Fibroblast of mammary gland (primary cell): ENCODE measurements around the gene SUMO3.

Source experiments
- DNase-seq: peaks from one replicate; pipeline ENCODE4 v3.0.0-alpha.2; 2010; ENCODE audit warnings: low read depth
- H3K4me3 ChIP-seq: 2 replicates; pipeline ENCODE4 v1.5.1; 2011; ENCODE audit warnings: low read depth, mild to moderate bottlenecking, low read length, moderate library complexity; ENCODE audit not compliant: control insufficient read depth
- TF ChIP-seq, protein P1 (sequence below): conservative IDR thresholded peaks from 2 replicates; pipeline ENCODE4 v1.5.1; 2011; ENCODE audit warnings: low read depth, low read length, inconsistent platforms; ENCODE audit not compliant: control insufficient read depth, insufficient read depth

SUMO3 gene

DNA sequence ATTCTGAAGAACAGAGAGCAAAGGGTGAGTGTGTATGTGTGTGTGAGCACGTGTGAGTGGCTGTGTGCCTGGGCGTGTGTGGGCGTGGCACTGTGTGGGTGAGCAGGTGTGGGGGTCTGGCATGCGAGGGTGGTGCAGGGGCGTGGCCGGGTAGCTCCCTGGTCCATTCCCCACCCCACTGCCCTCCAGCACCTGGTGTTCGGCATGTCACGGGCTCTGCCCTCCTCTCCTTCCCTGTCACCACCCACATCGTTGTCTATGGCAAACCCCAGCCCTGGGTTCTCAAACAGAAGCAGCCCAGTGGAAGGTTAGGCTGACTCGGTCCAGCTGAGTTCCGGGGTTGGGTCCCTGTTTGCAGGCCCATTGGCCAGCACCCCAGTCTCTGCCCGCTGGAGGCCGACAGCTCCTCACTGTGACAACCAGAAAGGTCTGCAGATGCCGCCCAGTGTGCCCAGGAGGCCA, 56.1 kb downstream of the SUMO3 start:
- H3K4me3 ChIP-seq, result no peak overlapping the region
- DNase-seq, result no peak
- TF ChIP-seq, protein P1, sequence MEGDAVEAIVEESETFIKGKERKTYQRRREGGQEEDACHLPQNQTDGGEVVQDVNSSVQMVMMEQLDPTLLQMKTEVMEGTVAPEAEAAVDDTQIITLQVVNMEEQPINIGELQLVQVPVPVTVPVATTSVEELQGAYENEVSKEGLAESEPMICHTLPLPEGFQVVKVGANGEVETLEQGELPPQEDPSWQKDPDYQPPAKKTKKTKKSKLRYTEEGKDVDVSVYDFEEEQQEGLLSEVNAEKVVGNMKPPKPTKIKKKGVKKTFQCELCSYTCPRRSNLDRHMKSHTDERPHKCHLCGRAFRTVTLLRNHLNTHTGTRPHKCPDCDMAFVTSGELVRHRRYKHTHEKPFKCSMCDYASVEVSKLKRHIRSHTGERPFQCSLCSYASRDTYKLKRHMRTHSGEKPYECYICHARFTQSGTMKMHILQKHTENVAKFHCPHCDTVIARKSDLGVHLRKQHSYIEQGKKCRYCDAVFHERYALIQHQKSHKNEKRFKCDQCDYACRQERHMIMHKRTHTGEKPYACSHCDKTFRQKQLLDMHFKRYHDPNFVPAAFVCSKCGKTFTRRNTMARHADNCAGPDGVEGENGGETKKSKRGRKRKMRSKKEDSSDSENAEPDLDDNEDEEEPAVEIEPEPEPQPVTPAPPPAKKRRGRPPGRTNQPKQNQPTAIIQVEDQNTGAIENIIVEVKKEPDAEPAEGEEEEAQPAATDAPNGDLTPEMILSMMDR, result no peak

DNA sequence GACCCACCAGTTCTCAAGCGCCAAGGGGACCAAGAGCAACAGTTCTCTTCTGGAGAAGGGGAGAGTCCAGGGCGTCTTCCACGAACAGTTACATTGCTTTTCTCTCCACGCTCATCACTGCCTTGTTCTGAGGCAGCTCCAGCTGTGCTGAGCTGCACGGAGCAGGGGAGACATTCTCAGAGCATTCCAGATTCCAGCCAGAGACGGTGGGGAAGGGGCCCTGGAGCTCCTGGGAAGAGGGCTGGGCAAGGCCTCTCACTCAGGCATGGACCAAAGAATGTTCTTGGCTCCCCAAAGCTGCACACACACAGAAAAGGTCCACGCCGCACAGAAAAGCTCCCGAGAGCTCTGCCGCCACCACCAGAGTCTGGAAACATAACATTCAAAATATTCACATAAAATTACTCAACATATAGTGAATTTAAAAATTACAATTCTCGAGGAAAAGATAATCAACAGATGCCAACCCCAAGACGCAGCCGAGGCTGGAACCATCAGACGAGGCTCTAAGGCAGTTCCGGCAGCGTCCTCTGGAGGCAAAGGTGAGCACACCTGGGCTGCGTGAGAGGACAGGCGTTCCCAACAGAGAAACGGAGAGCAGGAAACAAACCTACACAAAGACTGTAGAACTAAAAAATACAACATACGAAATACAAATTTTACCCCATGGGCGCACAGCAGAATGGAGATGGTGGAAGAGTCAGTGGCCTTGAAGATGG, 56.7 kb downstream of the SUMO3 start:
- no peak for DNase-seq
- H3K4me3 ChIP-seq, result no peak overlapping the region
- TF ChIP-seq, protein P1, result peak; percentile 19

DNA sequence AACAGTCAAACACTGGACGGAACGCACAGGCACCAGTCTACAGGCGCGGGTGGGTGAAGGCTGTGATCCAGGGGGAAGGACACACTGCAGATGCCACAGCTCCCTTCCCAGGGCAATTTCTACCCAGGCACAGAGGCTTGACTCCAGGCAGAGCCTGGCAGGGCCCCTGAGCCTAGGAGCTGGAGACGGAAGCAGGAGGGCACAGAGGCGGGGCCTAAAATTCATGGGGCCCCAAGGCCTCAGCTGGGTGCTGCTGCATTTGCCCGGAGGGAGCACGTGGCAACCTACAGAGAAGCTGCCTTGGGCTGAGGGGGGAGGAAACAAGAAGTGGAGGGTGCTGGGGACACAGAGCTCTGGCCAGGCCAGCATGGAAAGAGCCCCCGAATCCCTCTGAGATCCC, 57.5 kb downstream of the SUMO3 start:
- TF ChIP-seq, protein P1, result no peak
- DNase-seq, result no peak
- H3K4me3 ChIP-seq, result no peak overlapping the region

DNA sequence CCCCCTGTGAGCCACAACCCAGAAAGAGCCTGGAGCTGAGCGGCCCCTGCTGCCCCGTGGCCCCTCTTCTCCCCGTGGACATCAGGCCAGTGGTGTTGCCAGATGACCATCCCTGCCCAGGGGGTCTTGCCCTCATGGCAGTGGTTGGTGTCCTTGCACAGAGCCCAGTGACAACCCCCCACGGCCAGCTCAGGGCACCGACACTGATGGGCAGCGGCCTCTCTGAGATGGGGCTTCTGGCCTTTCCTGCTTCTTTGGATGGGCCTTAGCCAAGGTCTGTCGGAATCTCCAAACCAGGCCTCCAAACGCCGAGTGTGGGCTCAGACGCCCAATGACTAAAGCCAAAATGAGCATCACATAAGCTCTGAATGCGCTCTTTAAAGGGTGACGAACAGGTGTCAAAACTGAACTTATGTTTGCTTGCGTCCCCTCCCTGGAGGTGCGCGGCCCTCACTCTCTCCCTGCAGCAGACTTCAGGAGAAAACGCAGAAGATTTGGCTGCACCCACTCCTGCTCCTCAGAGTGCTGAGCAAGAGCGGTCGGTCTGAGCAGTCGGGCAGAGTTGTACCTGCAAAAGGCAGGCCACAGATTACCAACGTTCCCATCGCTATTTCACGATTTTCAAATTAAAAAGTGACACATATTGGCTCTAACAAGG, 58.1 kb downstream of the SUMO3 start:
- TF ChIP-seq, protein P1, result no peak

DNA sequence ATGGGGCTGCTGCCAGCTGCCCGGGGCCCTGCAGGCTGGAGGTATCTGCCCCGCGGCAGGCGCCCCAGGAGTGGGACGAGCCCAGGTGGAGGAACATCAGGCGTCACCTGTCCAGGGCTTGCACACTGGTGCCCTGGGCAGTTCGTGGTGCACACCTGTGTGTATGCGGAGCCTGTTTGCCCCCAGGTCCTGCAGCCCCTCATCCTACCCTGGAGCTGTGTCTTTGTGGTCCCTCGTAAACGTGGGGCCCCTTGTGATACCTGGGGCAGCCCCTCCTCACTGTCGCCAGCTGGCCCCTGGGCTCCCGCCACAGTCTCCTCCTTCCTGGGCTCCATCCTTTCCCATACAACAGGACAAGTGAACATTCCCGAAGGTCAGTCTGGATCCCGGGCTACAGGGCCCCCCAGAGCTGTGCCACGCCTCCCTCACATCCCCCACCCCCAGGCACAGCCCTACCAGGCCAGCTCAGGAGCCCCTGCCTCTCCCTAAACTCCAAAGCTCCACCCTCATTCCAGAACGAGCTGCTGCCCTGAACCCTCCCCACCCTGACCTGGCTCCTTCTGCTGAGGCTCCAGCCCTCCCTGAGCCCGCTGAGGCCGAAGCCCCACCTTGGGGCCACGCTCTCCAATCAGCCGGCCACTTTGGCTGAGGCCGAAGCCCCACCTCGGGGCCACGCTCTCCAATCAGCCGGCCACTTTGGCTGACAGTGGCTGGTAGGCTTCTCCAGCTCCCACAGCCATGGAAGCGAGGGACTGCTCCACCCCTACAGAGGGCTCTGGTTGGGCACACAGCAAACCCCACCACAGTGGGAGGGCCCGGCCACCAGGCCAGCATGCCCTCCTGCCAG, 58.9 kb downstream of the SUMO3 start:
- H3K4me3 ChIP-seq, result no peak overlapping the region
- DNase-seq, result no peak
- TF ChIP-seq, protein P1, result no peak

More for the DNA sequence above, 58.1 kb downstream of the SUMO3 start:
- no peak for DNase-seq
- H3K4me3 ChIP-seq, result no peak overlapping the region

DNA sequence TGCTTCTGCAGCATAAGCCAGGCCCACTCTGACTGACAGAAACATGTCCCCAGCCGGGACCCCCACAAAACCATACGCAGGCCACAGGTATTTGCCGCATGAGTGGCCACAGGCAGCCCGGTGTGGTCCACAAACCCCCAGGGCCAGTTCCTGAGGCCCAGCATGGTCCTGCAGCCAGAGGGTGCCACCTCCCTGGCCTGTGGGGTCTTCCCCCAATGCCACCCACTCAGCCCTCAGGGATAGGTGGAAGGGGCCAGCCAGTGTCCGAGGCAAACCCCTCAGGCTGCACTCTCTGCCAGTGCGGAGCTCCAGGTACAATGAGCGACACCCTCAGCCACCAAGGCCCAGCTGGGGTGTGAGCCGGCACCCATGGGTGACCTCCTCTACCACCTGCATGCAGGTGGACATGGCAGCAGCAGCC, 59.7 kb downstream of the SUMO3 start:
- no peak overlapping the region for H3K4me3 ChIP-seq
- no peak for DNase-seq
- TF ChIP-seq, protein P1, result no peak
